ENCODE data around the gene KCNMA1.

DNA sequence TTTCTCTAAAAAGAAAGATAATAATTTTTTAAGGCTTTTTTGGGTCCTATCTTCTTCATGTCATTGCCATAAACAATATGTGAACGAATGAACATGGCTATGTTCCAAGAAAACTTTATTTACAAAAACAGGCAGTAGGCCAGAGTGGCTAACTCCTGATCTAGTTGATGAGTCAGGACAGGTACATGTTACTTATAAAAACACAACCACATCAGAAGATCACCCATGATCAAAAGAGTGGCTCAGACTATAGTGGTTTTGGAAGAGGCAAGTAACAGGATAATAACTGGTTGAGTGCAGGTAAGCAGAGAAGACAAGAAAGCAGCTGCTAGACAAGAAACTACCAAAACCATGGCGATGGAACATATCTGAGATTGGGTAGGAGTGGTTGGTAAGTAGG lies 468.7 kb downstream of the KCNMA1 start:
- TF ChIP-seq EZH2 (IDR thresholded peaks at IDR 0.05; ENCODE audit: low read depth), result no peak
- TF ChIP-seq, protein P1, sequence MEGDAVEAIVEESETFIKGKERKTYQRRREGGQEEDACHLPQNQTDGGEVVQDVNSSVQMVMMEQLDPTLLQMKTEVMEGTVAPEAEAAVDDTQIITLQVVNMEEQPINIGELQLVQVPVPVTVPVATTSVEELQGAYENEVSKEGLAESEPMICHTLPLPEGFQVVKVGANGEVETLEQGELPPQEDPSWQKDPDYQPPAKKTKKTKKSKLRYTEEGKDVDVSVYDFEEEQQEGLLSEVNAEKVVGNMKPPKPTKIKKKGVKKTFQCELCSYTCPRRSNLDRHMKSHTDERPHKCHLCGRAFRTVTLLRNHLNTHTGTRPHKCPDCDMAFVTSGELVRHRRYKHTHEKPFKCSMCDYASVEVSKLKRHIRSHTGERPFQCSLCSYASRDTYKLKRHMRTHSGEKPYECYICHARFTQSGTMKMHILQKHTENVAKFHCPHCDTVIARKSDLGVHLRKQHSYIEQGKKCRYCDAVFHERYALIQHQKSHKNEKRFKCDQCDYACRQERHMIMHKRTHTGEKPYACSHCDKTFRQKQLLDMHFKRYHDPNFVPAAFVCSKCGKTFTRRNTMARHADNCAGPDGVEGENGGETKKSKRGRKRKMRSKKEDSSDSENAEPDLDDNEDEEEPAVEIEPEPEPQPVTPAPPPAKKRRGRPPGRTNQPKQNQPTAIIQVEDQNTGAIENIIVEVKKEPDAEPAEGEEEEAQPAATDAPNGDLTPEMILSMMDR (conservative IDR thresholded peaks at IDR 0.05), result no peak

All from PC-9 (cell line).